ENCODE data around the gene TGFBR3.
A peak's percentile ranks its signal among the peaks of the same experiment; 100 is the strongest.

Gene TGFBR3

DNA sequence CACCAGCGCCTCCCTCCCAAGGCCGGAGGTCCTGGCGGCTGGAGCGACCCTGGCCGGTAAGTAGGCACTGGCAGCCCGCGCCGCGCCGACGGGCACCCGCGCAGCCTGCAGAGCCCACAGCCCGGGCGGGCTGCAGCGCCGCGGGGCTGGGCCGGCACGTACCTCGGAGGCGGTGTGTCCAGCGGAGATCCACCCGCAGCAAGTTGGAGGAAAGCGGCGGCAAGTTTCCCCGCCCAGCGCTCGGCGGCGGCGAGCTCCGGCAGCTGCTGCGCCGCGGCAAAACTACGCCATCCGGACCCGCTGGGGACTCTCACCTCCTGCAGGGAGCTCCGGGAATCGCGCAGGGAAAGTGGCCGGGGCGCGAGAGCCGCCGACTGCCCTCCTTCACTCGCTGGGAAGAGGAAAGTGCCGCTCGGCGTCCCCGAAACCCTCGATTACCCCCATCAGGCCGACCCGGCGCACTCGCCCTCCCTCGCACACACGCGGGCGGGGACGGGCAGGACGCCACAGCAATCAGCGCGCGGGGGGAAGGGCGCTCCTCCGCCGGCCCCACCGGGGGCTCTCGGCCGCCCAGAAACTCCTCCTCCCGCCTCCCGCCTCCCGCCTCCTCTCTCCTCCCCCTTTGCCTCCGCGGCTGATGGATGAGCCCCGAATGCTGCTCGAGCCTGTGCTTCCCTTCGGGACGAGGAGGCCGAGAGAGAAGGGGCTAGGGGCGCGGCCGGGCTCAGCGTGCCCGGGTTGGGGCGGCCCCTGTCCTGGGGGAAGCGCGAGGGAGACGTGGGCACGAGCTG, at the start of gene TGFBR3:
Gene TGFBR3 (minus strand): TSS at position 436 of the 791 bp plus-strand sequence. CDS start 24,620 bp downstream, outside the sequence.
- TF ChIP-seq, protein P1, sequence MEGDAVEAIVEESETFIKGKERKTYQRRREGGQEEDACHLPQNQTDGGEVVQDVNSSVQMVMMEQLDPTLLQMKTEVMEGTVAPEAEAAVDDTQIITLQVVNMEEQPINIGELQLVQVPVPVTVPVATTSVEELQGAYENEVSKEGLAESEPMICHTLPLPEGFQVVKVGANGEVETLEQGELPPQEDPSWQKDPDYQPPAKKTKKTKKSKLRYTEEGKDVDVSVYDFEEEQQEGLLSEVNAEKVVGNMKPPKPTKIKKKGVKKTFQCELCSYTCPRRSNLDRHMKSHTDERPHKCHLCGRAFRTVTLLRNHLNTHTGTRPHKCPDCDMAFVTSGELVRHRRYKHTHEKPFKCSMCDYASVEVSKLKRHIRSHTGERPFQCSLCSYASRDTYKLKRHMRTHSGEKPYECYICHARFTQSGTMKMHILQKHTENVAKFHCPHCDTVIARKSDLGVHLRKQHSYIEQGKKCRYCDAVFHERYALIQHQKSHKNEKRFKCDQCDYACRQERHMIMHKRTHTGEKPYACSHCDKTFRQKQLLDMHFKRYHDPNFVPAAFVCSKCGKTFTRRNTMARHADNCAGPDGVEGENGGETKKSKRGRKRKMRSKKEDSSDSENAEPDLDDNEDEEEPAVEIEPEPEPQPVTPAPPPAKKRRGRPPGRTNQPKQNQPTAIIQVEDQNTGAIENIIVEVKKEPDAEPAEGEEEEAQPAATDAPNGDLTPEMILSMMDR (IDR thresholded peaks at IDR 0.05; ENCODE audit: low read depth, low read length) = peak; percentile 56
- in situ Hi-C loops (cut with HindIII; ENCODE audit: low sequenced_read_pairs) = no loop called here
- DNase-seq (ENCODE audit: low read depth, low spot score) = peak; percentile 91
- peak within 1 kb of the TSS; percentile 68 for H3K4me3 ChIP-seq (ENCODE audit: low read depth, low read length)

DNA sequence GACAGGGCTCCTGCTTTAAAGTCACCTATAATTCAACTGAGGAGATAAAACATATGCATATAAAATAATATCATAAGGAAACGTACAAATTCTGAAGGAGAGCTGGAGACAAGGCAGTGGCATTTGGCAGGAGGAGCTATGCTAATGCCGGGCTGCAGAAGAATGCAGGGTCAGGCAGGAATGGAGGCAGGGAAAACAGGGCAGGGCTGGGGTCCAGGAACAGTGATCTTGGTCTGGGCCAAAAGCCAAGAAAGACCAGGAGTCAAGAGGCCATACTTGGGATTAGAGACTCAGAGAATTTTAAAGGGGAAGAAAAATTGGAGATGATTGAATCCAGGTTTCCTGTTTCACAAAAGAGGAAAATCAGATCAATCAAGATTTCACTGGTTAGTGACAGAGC, 43.3 kb upstream of the TGFBR3 start:
- no peak for DNase-seq (ENCODE audit: low read depth, low spot score)
- TF ChIP-seq, protein P1 (IDR thresholded peaks at IDR 0.05; ENCODE audit: low read depth, low read length) = no peak

DNA sequence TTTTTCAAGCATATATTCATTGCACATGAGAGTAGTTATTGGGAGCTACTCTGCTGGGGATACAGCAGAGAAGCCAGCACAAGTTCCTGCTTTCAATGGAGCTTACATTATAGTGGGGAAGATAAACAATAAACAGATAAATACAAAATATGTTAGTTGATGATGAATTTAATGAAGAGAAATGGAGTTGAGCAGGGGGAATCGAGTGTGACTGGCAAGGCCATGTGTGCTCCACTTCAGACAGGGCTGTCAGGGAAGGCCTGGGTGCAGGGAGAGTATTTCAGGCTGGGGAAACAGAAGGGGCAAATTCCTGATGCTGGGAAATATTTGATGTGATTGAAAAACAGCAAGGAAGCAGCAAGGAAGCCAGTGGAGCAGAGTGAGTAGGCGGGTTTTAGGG, 42.1 kb upstream of the TGFBR3 start:
- H3K4me3 ChIP-seq (ENCODE audit: low read depth, low read length) = no peak overlapping the region
- no peak for DNase-seq (ENCODE audit: low read depth, low spot score)
- TF ChIP-seq, protein P1 (IDR thresholded peaks at IDR 0.05; ENCODE audit: low read depth, low read length) = no peak
- in situ Hi-C loops (cut with HindIII; ENCODE audit: low sequenced_read_pairs) = no loop called here

More for the DNA sequence above, 43.3 kb upstream of the TGFBR3 start:
- H3K4me3 ChIP-seq (ENCODE audit: low read depth, low read length) = no peak overlapping the region
- in situ Hi-C loops (cut with HindIII; ENCODE audit: low sequenced_read_pairs) = no loop called here

DNA sequence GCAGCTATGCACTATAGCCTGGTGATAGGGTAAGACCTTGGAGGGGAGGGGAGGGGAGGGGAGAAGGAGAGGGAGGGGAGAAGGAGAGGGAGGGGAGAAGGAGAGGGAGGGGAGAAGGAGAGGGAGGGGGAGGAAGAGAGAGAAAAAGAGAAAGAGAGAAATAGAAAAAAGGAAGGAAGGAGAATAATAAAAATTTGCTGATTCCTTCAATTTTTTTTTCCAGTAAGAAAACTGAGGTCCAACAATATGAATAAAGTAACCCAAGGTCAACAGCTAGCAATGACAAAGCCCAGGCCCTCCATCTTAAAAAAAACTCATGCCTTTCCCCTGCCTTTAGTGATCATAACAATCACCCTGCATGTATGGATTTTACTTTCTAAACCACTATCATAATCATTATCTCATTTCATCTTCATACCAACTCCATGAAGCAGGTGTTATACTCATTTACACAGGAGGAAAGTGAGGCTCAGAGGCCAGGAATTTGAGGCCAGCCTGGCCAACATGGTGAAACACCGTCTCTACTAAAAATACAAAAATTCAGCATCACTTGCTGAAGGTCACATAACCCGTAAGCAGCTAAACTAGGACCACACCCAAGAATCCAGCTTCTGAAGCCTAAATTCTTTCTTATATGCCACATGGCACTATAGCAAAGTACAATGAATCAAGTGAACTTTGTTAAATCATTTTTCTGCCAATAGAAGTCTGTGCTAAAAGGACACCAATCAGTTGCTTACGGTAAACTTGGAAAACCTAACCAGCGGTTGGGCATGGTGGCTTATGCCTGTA, 39.9 kb upstream of the TGFBR3 start:
- TF ChIP-seq, protein P1 (IDR thresholded peaks at IDR 0.05; ENCODE audit: low read depth, low read length) = no peak
- no peak for DNase-seq (ENCODE audit: low read depth, low spot score)
- in situ Hi-C loops (cut with HindIII; ENCODE audit: low sequenced_read_pairs) = no loop called here
- H3K4me3 ChIP-seq (ENCODE audit: low read depth, low read length) = no peak overlapping the region

DNA sequence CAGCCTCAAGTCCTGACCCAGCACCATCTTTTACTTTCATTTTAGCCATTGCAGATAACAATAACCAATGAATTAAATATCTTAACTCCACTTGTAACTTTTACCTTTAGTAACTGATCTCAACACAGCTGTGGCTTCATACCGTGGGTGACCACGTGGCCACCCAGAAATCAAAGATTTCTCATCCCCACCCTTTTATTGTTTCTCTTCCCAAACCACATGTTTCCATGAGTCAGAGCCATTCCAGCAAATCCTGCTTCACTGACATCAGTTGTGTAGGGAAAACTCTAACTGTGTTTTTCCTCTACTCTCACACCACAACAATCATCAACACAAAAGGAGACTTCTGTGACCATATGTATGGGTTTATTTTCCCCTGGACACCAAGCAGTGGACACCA, 38.2 kb upstream of the TGFBR3 start:
- in situ Hi-C loops (cut with HindIII; ENCODE audit: low sequenced_read_pairs) = no loop called here
- no peak overlapping the region for H3K4me3 ChIP-seq (ENCODE audit: low read depth, low read length)

DNA sequence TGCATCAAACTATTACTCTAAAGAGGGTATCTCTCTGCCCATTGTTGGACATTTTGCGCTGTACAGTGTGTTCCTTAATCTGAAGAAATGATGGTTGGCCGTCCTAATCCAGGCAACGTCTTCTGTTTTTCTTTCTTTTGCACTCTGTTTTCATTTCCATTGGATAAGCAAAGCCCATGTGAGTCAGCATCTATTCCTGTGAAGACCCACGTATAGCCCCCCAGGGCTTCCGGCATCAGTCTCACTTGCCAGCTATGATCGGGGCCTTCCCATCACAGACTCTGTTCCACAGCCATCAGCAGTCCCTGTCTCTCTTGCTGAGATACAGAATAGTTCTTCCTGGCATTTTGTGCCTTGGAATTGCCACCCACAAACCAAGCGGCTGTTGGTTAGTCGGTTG, 34.0 kb upstream of the TGFBR3 start:
- TF ChIP-seq, protein P1 (IDR thresholded peaks at IDR 0.05; ENCODE audit: low read depth, low read length) = no peak
- in situ Hi-C loops (cut with HindIII; ENCODE audit: low sequenced_read_pairs) = no loop called here
- DNase-seq (ENCODE audit: low read depth, low spot score) = peak; percentile 57
- no peak overlapping the region for H3K4me3 ChIP-seq (ENCODE audit: low read depth, low read length)

More for the DNA sequence above, 38.2 kb upstream of the TGFBR3 start:
- DNase-seq (ENCODE audit: low read depth, low spot score) = peak; percentile 79
- TF ChIP-seq, protein P1 (IDR thresholded peaks at IDR 0.05; ENCODE audit: low read depth, low read length) = no peak
